GM18951 (cell line): ENCODE results near the gene YDJC.

Experiments used
- POLR2A ChIP-seq: IDR thresholded peaks from 4 replicates; pipeline ENCODE4 v1.6.1; 2011; ENCODE audit warnings: mild to moderate bottlenecking; ENCODE audit not compliant: insufficient read length, insufficient read depth; ENCODE audit errors: extremely low read depth
- in situ Hi-C: fragments of 300-500 bp; cut with MboI; formaldehyde crosslinking; loops from one replicate; pipeline ENCODE4 v1.12.0; 2022; ENCODE audit warnings: low sequenced_read_pairs, mixed read lengths, inconsistent platforms; ENCODE audit not compliant: unreplicated experiment

YDJC gene

GRCh38 chr22:21633481-21633880 is 3.7 kb upstream of the YDJC start:
- no peak for TF ChIP-seq POLR2A
- in situ Hi-C loops, result loop anchor here (25.0 kb wide), 1 partner anchor 221 kb away; the partner anchor contains the start of gene HIC2

GRCh38 chr22:21632931-21633330 is 3.1 kb upstream of the YDJC start:
- in situ Hi-C loops, result loop anchor here (25.0 kb wide), 1 partner anchor 221 kb away; the partner anchor contains the start of gene HIC2

DNA sequence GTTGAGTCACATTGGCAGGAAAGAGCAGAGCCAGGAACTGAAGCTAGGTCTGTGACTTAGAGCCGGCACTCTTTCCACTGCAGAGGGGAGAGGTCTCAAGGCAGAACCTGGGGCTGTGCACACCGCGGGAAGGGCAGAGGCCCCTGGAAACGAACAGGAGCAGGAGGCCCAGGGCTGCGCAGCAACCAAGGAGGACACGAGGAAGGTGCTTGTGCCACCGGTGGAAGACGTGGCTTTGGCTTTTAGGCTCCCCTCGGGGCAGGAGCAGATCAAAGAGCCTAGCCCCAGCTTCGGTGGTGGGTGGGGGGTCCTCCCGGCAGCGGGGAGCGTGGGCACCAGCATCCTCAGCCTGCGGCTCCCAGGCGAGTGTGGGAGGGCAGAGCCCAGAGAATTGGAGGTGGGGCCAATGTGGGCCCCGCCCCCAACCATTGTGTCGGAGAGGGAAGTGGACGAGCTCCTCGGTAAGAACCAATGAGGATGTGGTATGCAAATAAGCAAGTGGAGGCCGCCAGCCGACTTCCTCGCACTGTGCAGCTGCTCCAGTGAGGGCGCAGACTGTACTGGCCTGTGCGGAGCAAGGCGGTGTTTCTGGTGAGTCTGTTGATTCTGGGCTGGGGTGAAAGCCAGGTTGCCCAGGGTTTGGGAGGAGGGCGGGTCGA is 2.5 kb upstream of the YDJC start, which contains the start of gene CCDC116:
Gene CCDC116, plus strand, starts transcription at position 524 of the 659 bp plus-strand sequence. CDS start 422 bp downstream, outside the sequence.
- in situ Hi-C loops, result loop anchor here (25.0 kb wide), 1 partner anchor 220 kb away; the partner anchor contains the start of gene HIC2
- no peak for TF ChIP-seq POLR2A

More at GRCh38 chr22:21632931-21633330, 3.1 kb upstream of the YDJC start:
- no peak for TF ChIP-seq POLR2A

DNA sequence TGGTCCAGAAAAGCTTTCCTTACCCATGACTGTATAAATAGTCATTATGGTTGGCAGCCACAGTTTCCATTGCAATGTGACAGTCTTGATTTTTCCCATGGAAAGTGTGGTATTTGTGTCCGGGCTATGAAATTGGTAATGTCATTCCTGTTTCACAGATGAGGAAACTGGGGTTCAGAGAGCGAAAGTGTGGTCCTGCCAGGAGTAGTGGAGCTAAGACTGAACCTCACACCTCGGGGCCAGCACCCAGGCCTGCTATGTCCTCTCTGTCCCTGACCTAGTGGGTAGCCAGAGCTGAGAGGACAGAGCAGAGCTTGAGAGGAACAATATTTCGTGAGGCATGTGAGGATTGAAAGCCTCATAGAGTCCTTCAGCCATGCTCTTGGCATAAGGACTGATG is 1.2 kb upstream of the YDJC start:
- TF ChIP-seq POLR2A, result no peak

GRCh38 chr22:21628386-21629254 is 1.2 kb downstream of the YDJC start:
- in situ Hi-C loops, result loop anchor here (25.0 kb wide), 1 partner anchor 216 kb away; the partner anchor contains the start of gene HIC2
- no peak for TF ChIP-seq POLR2A

More for the DNA sequence above, 1.2 kb upstream of the YDJC start:
- in situ Hi-C loops, result loop anchor here (25.0 kb wide), 1 partner anchor 219 kb away; the partner anchor contains the start of gene HIC2

DNA sequence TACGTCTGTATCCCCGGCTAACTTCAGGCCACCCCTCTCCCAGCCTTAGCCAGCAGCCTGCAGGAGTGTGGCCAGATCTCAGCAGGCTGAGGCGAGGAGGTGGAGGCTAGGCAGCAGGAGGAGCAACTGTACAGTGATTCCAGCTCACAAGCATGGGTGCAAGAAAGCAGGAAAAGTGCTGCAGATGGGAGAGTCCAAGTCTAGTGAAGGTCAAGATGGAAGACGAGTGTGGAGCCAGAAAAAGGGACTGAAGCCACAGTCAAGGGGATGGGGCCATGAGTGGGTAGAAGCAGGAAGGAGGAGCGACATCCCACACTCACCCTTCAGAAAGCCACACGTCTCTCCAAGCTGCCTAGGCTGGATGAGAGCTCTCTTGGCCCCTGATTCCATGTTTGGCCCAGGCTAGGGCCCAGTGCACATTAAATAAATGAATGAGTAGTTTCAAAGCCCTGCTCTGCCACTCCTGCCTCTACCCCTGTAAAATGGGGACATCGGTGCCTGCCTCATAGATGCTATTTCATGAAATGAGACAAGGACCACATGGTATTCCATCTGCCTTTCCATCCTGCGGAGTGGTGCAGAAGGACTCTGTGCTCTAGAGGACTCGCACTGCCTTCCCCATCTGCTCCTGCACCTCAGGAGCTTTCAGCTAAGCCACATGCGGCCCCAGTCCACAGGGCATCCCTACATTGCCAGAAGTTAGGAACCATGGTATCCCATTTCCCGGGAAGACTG is 2.9 kb downstream of the YDJC start:
- TF ChIP-seq POLR2A, result peak; percentile 33
- in situ Hi-C loops, result loop anchor here (25.0 kb wide), 1 partner anchor 215 kb away; the partner anchor contains the start of gene HIC2

DNA sequence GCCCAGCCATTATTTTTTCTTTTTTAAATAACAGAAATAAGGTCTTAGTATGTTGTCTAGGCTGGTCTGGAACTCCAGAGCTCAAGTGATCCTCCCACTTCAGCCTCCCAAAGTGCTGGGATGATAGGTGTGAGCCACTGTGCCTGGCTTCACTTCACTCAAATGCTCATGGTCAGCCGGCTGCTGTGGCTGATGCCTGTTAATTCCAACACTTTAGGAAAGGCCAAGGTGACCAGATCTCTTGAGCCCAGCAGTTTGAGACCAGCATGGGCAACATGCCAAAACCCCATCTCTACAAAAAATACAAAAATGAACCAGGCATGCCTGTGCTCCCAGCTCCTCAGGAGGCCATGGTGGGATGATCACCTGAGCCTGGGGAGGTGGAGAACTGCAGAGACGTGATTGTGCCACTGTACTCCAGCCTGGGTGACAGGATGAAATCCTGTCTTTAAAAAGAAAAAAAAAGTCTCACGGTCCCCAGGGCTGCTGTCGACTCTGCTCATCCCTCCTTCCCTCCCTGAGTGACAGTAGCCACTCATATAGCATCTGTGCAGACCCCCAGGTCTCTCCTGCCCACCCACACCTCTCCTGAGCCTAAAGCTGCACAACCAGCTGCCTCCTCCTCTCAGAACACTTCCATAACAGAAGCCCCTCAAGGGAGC is 3.6 kb downstream of the YDJC start:
- in situ Hi-C loops, result loop anchor here (25.0 kb wide), 1 partner anchor 214 kb away; the partner anchor contains the start of gene HIC2

DNA sequence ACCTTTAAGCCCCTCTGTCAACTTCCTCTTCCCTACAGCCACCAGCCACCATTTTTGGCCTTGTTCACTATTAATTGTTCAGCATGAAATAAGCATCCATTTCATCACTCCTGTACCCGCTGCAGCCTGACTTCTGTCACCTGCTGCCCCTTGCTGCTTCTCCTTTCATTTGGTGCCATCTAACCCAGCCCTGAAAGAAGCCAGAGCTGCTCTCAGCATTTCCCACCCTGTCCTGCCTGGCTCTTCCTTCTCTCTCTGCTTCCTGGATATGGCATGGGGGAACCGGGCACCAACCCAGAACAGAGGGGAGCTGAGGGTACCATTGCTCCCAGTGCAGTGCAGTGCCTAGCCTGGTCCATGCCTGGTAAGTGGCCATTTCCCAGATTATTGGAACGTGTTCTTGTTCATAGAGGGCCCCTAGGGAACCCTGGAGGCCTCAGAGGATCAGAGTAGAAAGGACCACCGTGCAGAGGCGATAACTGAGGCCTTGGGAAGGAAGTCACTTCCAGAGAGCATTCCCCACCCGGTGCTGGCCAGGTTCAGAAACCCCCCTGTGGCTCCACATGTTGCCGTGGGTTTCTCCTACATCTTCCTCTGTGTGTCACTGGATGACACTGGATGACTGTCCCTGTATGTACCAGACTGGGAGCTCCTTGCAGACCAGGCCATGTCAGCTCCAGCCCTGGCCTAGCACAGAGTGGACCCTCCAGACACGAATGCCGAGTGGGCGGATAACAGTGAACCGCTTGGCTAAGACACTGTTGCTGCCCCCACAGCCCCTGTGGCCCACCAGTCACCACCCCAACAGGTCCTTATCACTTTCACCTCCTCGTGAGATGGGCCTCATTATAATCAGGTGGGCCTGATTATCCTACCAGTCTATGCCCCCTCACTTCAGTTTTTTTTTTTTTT is 4.7 kb downstream of the YDJC start:
- in situ Hi-C loops, result loop anchor here (25.0 kb wide), 1 partner anchor 213 kb away; the partner anchor contains the start of gene HIC2
- TF ChIP-seq POLR2A, result no peak

More for the DNA sequence above, 3.6 kb downstream of the YDJC start:
- TF ChIP-seq POLR2A, result no peak

DNA sequence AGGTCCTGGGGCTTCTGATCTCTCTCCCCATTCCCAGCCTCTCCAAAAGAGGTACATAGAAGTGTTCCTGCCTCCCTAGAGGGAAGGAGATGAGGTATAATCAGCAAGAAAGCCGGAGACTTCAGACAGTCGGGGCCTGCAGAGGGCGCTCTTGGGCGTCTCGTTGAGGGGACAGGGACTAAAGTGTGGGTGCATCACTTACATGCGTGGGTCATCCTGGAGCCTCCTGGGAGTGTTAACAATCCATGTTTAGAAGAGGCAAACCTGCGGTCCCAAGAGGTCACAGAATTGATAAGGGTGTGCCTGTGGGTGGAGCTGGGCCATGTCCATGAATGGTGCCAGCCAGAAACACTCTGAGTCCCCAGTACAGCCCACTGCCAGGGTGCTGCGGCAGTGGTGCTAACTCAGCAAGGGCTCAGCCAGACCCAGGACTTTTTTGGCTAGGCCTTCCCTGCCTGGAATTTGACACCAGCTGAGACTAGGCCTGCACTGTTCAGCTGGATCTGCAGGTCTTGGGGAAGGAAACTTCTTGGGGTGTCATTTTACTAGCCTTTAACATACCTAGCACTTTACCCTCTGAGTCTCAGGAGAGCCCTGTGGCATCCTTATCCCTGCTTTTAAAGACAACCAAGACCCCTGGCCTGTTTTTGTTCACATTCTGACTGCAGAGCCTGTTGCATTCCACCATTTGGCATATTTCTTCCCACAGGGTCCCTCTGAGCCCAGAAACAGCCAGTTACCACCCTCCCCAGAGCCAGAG is 5.5 kb downstream of the YDJC start:
- TF ChIP-seq POLR2A, result no peak
- in situ Hi-C loops, result no loop called here

DNA sequence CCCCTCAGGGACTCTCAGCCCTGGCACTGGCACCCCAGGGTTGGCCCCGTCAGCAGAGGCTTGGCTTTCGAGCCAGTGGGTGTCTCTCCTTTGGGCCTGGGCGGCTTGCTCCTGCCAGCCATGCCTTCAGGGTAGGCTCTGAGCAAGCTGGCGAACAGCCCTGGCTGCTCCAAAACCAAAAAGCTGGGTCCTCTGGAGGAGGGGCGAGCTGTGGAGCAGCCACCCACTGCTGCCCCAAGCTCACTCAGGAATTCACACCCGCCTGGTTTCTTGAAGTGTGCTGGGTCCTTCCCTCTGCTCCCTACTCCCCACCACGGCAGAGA is 6.2 kb downstream of the YDJC start:
- in situ Hi-C loops, result no loop called here
- no peak for TF ChIP-seq POLR2A
